Activated B cell treated with CpG ODN at 0.5 μM for 24 hours (primary cell): ENCODE measurements around the gene SPSB1. TPM values are rescaled to one million over a fixed set of nuclear protein-coding genes. Genes with fewer than 3 reads are reported as not detected.

Experiments used
- ATAC-seq: fragments of 200-7000 bp; cut with Tn5 transposase; one replicate; pipeline ENCODE4 v1.10.0; 2021; ENCODE audit warnings: low read depth, mild to moderate bottlenecking, moderate library complexity
- CTCF ChIA-PET: fragments of 350-600 bp; sonication (Branson Sonifier 250); formaldehyde crosslinking; loops from one replicate; lab custom pipeline; 2021; ENCODE audit warnings: antibody characterized with exemption; lab: Charles Lee
- POLR2A ChIA-PET: fragments of 350-600 bp; sonication (Branson Sonifier 250); formaldehyde crosslinking; loops from one replicate; lab custom pipeline; 2021; ENCODE audit warnings: antibody characterized with exemption; lab: Charles Lee
- DNase-seq: peaks from one replicate; pipeline ENCODE4 v3.0.0; 2022
- H3K27ac Mint-ChIP-seq: one replicate; pipeline ENCODE4 v1.8.0; 2020; ENCODE audit warnings: mixed read lengths
- H3K27me3 Mint-ChIP-seq: one replicate; pipeline ENCODE4 v1.8.0; 2021; ENCODE audit warnings: mixed read lengths
- H3K36me3 Mint-ChIP-seq: one replicate; pipeline ENCODE4 v1.8.0; 2021; ENCODE audit warnings: low read depth, mixed read lengths
- H3K4me1 Mint-ChIP-seq: one replicate; pipeline ENCODE4 v1.8.0; 2021; ENCODE audit warnings: mixed read lengths
- H3K4me3 Mint-ChIP-seq: one replicate; pipeline ENCODE4 v1.8.0; 2020; ENCODE audit warnings: mild to moderate bottlenecking, mixed read lengths
- H3K9me3 Mint-ChIP-seq: one replicate; pipeline ENCODE4 v1.8.0; 2020; ENCODE audit warnings: mixed read lengths
- CTCF ChIP-seq: fragments of 200-600 bp; IDR thresholded peaks from one replicate; pipeline ENCODE4 v1.8.0; 2022; ENCODE audit warnings: antibody characterized with exemption, mild to moderate bottlenecking
- intact Hi-C: fragments of 100-400 bp; cut with micrococcal nuclease; formaldehyde crosslinking; loops from one replicate; pipeline ENCODE4 v1.15.1; 2024
- total RNA-seq: library from RNA; stranded (reverse); gene quantifications from 2 replicates; pipeline ENCODE4 v1.2.3, GENCODE V29; 2022

The SPSB1 gene
- total RNA-seq, 1 donor from 2014 or later: 6.1 TPM

GRCh38 chr1:9263984-9264872, 28.5 kb upstream of the SPSB1 start:
- Mint-ChIP-seq H3K4me3 (no peak overlapping the region), H3K27ac (no peak overlapping the region)

GRCh38 chr1:9265037-9265436, 27.7 kb upstream of the SPSB1 start:
- ChIA-PET CTCF (no interaction called here), POLR2A (no interaction called here)
- no peak overlapping the region for H3K4me3 Mint-ChIP-seq
- H3K27ac Mint-ChIP-seq: no peak overlapping the region
- intact Hi-C loops: loop anchor here (5.0 kb wide), 1 partner anchor 192 kb away; no protein-coding TSS in a partner anchor
- H3K9me3 Mint-ChIP-seq: no peaks in the 10 kb centered on the region
- peaks cover 2% of the 10 kb centered on the region for H3K4me1 Mint-ChIP-seq
- DNase-seq: no peak
- no peaks in the 10 kb centered on the region for H3K27me3 Mint-ChIP-seq
- H3K36me3 Mint-ChIP-seq: peaks cover 62% of the 10 kb centered on the region
- no peak for ATAC-seq
- no peak for TF ChIP-seq CTCF

More at GRCh38 chr1:9263984-9264872, 28.5 kb upstream of the SPSB1 start:
- Mint-ChIP-seq H3K9me3 (no peaks in the 10 kb centered on the region), H3K27me3 (no peaks in the 10 kb centered on the region), H3K36me3 (peaks cover 56% of the 10 kb centered on the region), H3K4me1 (peaks cover 2% of the 10 kb centered on the region)
- DNase-seq: no peak
- CTCF ChIA-PET: interaction anchor here (1.1 kb wide), 1 partner anchor 227 kb away, joined by 4 read pairs; no protein-coding TSS in a partner anchor
- no peak for TF ChIP-seq CTCF
- POLR2A ChIA-PET: no interaction called here
- intact Hi-C loops: no loop called here
- no peak for ATAC-seq

- Mint-ChIP-seq H3K9me3 (no peaks in the 10 kb centered on the region), H3K36me3 (peaks cover 58% of the 10 kb centered on the region), H3K27me3 (no peaks in the 10 kb centered on the region), H3K4me3 (no peak overlapping the region), H3K27ac (no peak overlapping the region), H3K4me1 (peaks cover 2% of the 10 kb centered on the region)
- CTCF ChIA-PET: no interaction called here
- DNase-seq: no peak
- POLR2A ChIA-PET: no interaction called here
- intact Hi-C loops: loop anchor here (2.0 to 5.0 kb wide), 2 partner anchors 23 to 191 kb away; no protein-coding TSS in a partner anchor
- TF ChIP-seq CTCF: no peak
- no peak for ATAC-seq
Measured at GRCh38 chr1:9265968-9266367, 26.7 kb upstream of the SPSB1 start.

GRCh38 chr1:9267352-9267686, 25.4 kb upstream of the SPSB1 start:
- ATAC-seq: no peak
- intact Hi-C loops: loop anchor here (1.0 to 5.0 kb wide), 3 partner anchors 21 to 224 kb away; no protein-coding TSS in a partner anchor
- no peak for TF ChIP-seq CTCF
- Mint-ChIP-seq H3K36me3 (peaks cover 51% of the 10 kb centered on the region), H3K9me3 (no peaks in the 10 kb centered on the region), H3K4me3 (no peak overlapping the region), H3K4me1 (no peaks in the 10 kb centered on the region), H3K27me3 (no peaks in the 10 kb centered on the region), H3K27ac (no peak overlapping the region)
- CTCF ChIA-PET: interaction anchor here (0.7 to 3.7 kb wide), 6 partner anchors 8 to 227 kb away, joined by 3 to 48 read pairs (median 9); no protein-coding TSS in a partner anchor
- no peak for DNase-seq
- POLR2A ChIA-PET: interaction anchor here (0.6 to 0.9 kb wide), 3 partner anchors 15 to 224 kb away, joined by 3 to 7 read pairs (median 3); no protein-coding TSS in a partner anchor
